K562 (cell line): ENCODE measurements around the gene PPRC1. TPM values are rescaled to one million over a fixed set of nuclear protein-coding genes. Genes with fewer than 3 reads are reported as not detected.
A peak's percentile ranks its signal among the peaks of the same experiment; 100 is the strongest.

ENCODE experiments used
- BCOR ChIP-seq: fragments of 450-650 bp; IDR thresholded peaks from 2 replicates; pipeline ENCODE4 v1.6.1; 2016
- CCAR2 ChIP-seq: fragments of 200-400 bp; formaldehyde crosslinking; IDR thresholded peaks from 2 replicates; pipeline ENCODE4 v1.6.1; 2017; ENCODE audit warnings: mild to moderate bottlenecking, low read depth, low read length
- E2F4 ChIP-seq: sonication (generic); formaldehyde crosslinking; IDR thresholded peaks from 2 replicates; pipeline ENCODE4 v1.8.0; 2022; ENCODE audit warnings: mild to moderate bottlenecking, low read depth, missing genetic modification reagents
- GATAD2B ChIP-seq: fragments of 450-650 bp; IDR thresholded peaks from 2 replicates; pipeline ENCODE4 v1.6.1; 2017; ENCODE audit warnings: mild to moderate bottlenecking, borderline replicate concordance
- HLTF ChIP-seq: fragments of 450-650 bp; IDR thresholded peaks from 2 replicates; pipeline ENCODE4 v1.6.1; 2016
- HMG20B ChIP-seq: fragments of 250-450 bp; sonication (Bioruptor Pico); IDR thresholded peaks from 2 replicates; pipeline ENCODE4 v1.5.0; 2021; ENCODE audit warnings: mild to moderate bottlenecking
- LARP7 ChIP-seq: fragments of 450-650 bp; IDR thresholded peaks from 2 replicates; pipeline ENCODE4 v1.6.1; 2016
- MAZ ChIP-seq, 2 experiments: fragments of 450-650 bp in 1 of 2; sonication (generic) in 1 of 2; formaldehyde crosslinking; IDR thresholded peaks in 1 of 2; conservative IDR thresholded peaks in 1 of 2; 2 replicates each; pipeline versions ENCODE4 v1.4.0 to v1.5.0; 2020; ENCODE audit warnings: mild to moderate bottlenecking in 1 of 2, missing genetic modification reagents in 1 of 2
- SMAD3 ChIP-seq: fragments of 450-650 bp; formaldehyde crosslinking; conservative IDR thresholded peaks from 2 replicates; pipeline ENCODE4 v1.4.0; 2020; ENCODE audit warnings: mild to moderate bottlenecking
- SP1 ChIP-seq: sonication (generic); formaldehyde crosslinking; IDR thresholded peaks from 2 replicates; pipeline ENCODE4 v1.8.1; 2022; ENCODE audit warnings: mild to moderate bottlenecking, missing genetic modification reagents
- SP2 ChIP-seq: IDR thresholded peaks from 2 replicates; pipeline ENCODE4 v1.6.1; 2011; ENCODE audit warnings: mild to moderate bottlenecking, low read depth, low read length, moderate library complexity; ENCODE audit not compliant: poor library complexity, severe bottlenecking; ENCODE audit errors: extremely low read depth
- SPI1 ChIP-seq: IDR thresholded peaks from 2 replicates; pipeline ENCODE4 v1.6.1; 2011; ENCODE audit warnings: low read depth, low read length, control low read depth, borderline replicate concordance
- TEAD2 ChIP-seq: fragments of 450-650 bp; IDR thresholded peaks from 2 replicates; pipeline ENCODE4 v1.6.1; 2016; ENCODE audit warnings: missing genetic modification characterization, control low read depth, missing compliant biosample characterization
- ZBTB7A ChIP-seq: IDR thresholded peaks from 2 replicates; pipeline ENCODE4 v1.6.1; 2011; ENCODE audit warnings: low read depth, mild to moderate bottlenecking, low read length, moderate library complexity, borderline replicate concordance; ENCODE audit not compliant: control insufficient read depth
- ZBTB8A ChIP-seq: fragments of 450-650 bp; IDR thresholded peaks from 2 replicates; pipeline ENCODE4 v1.6.1; 2018; ENCODE audit warnings: mild to moderate bottlenecking, moderate library complexity; ENCODE audit not compliant: partially characterized antibody
- ZNF518B ChIP-seq: fragments of 250-450 bp; sonication (Bioruptor Pico); IDR thresholded peaks from 2 replicates; pipeline ENCODE4 v1.5.0; 2021; ENCODE audit warnings: mild to moderate bottlenecking, moderate library complexity
- ZNF778 ChIP-seq: fragments of 450-650 bp; formaldehyde crosslinking; IDR thresholded peaks from 2 replicates; pipeline ENCODE4 v1.4.0; 2020; ENCODE audit warnings: mild to moderate bottlenecking, moderate library complexity
- polyA plus RNA-seq, 8 experiments: library from polyadenylated mRNA; depleted of rRNA in 4 of 8; stranded (reverse) in 5 of 8; unstranded in 3 of 8; fragments of >200 nt; fragmentation: Nextera tagmentation in 2 of 8; fragmentation: Illumina TruSeq in 1 of 8; extraction: Ambion mirVana in 2 of 8; extraction: Trizol in 1 of 8; gene quantifications; 2 replicates each; pipeline versions ENCODE4 v1.2.1 to v1.2.3, GENCODE V29; 2011 to 2014; ENCODE audit warnings: inconsistent platforms in 1 of 8, missing spikeins in 1 of 8
- total RNA-seq, 7 experiments: library from RNA; depleted of rRNA in 6 of 7; stranded (reverse); fragments of >200 nt in 6 of 7; fragmentation: Illumina TruSeq in 2 of 7; extraction: Trizol in 2 of 7; gene quantifications; 2 replicates each; pipeline versions ENCODE4 v1.2.1 to v1.2.3, GENCODE V29; 2011 to 2021; ENCODE audit warnings: low replicate concordance in 1 of 7
- TF ChIP-seq, protein P1 (sequence below): fragments of 250-450 bp; sonication (Bioruptor Pico); IDR thresholded peaks from 2 replicates; pipeline ENCODE4 v1.4.0; 2020
- TF ChIP-seq, protein P2 (sequence below): conservative IDR thresholded peaks from 2 replicates; pipeline ENCODE4 v1.6.1; 2011; ENCODE audit warnings: low read depth, mild to moderate bottlenecking, low read length; ENCODE audit not compliant: control insufficient read depth
- TF ChIP-seq, protein P3 (sequence below): fragments of 450-650 bp; IDR thresholded peaks from 2 replicates; pipeline ENCODE4 v1.6.1; 2014; ENCODE audit warnings: low read depth, mild to moderate bottlenecking, moderate library complexity, borderline replicate concordance

PPRC1 gene
- total and polyA plus RNA-seq, 9 of the 15 experiments (the other 6 are each of a cell fraction or from before 2014, with no cell fraction given): 8.5 to 47.1 (median 16.2) TPM

DNA sequence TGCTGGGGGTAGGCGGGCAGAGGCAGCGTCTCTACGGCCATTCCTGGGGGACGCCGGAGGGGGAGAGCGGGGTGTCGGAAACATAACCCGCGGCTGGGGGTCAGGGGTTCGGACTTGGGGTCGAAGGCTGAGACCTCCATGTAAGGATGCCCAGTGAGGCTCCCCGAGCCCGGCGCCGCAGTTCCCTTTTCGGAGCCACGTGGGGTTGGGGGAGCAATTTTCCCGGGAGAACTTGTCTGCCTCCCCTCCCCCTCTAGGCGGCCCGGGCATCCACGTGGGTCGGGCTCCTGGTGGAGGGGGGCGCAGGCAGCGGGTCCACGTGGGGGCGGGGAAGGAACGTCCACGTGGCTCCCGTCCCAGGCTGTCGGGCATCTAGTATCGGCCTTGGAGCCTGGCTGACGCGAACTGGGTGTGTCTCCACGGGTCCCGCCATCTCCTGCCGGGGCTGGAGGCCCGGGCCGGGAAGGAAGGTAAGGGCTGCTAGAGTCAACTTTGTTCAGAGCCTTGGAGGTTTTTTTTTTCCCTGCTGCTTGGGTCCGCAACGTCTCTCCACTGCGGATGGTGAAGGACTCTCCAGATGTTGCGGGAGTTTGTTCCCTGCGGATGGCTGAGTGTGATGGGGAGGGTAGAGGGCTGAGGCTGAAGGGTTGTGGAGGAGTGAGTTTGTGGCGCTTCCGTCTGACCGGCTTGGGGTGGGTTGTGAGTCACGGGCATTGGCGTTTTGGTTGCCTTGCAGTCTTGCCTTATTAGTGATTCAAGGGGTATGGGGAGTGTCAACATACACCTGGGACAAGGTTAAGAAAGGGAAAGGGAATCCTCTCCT is 744 bp downstream of the PPRC1 start (continued):
- TF ChIP-seq SPI1 (peak; percentile 89), ZBTB8A (no peak), LARP7 (no peak), GATAD2B (no peak), ZNF778 (CRISPR knock-in tag) (no peak), BCOR (no peak), HLTF (no peak), HMG20B (CRISPR knock-in tag) (no peak), E2F4 (CRISPR knock-in tag) (no peak), TEAD2 (tag) (no peak), SP1 (CRISPR knock-in tag) (no peak), ZNF518B (no peak), SP2 (no peak), SMAD3 (CRISPR knock-in tag) (no peak), MAZ (CRISPR knock-in tag; conservative IDR thresholded peaks at IDR 0.05 in 1 of 2, IDR thresholded peaks at IDR 0.05 in 1 of 2) (no peak), CCAR2 (no peak), ZBTB7A (peak; percentile 57; the same call in 1 of the 2 replicates)
- TF ChIP-seq, protein P1, sequence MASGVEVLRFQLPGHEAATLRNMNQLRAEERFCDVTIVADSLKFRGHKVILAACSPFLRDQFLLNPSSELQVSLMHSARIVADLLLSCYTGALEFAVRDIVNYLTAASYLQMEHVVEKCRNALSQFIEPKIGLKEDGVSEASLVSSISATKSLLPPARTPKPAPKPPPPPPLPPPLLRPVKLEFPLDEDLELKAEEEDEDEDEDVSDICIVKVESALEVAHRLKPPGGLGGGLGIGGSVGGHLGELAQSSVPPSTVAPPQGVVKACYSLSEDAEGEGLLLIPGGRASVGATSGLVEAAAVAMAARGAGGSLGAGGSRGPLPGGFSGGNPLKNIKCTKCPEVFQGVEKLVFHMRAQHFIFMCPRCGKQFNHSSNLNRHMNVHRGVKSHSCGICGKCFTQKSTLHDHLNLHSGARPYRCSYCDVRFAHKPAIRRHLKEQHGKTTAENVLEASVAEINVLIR (CRISPR knock-in tag): no peak
- TF ChIP-seq, protein P2, sequence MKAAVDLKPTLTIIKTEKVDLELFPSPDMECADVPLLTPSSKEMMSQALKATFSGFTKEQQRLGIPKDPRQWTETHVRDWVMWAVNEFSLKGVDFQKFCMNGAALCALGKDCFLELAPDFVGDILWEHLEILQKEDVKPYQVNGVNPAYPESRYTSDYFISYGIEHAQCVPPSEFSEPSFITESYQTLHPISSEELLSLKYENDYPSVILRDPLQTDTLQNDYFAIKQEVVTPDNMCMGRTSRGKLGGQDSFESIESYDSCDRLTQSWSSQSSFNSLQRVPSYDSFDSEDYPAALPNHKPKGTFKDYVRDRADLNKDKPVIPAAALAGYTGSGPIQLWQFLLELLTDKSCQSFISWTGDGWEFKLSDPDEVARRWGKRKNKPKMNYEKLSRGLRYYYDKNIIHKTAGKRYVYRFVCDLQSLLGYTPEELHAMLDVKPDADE: peak; percentile 81
- TF ChIP-seq, protein P3, sequence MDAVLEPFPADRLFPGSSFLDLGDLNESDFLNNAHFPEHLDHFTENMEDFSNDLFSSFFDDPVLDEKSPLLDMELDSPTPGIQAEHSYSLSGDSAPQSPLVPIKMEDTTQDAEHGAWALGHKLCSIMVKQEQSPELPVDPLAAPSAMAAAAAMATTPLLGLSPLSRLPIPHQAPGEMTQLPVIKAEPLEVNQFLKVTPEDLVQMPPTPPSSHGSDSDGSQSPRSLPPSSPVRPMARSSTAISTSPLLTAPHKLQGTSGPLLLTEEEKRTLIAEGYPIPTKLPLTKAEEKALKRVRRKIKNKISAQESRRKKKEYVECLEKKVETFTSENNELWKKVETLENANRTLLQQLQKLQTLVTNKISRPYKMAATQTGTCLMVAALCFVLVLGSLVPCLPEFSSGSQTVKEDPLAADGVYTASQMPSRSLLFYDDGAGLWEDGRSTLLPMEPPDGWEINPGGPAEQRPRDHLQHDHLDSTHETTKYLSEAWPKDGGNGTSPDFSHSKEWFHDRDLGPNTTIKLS: no peak
